ENCODE results near the gene LUZP1.

GRCh38 chr1:23202263-23202749 is 33.6 kb upstream of the LUZP1 start:
- TF ChIP-seq ZNF274 (IDR thresholded peaks at IDR 0.05; ENCODE audit: low read depth, low read length) (no peak), SUZ12 (IDR thresholded peaks at IDR 0.05; ENCODE audit: extremely low read depth, insufficient read depth, insufficient read length) (no peak)
